HEK293 (cell line): ENCODE results near the gene MMADHC.

Experiments used
- CTCF ChIA-PET: fragments of 350-600 bp; formaldehyde crosslinking; extraction: SDS; loops from one replicate; lab custom pipeline; 2021; ENCODE audit warnings: antibody characterized with exemption; lab: Yijun Ruan, JAX
- POLR2A ChIA-PET: fragments of 300-600 bp; formaldehyde crosslinking; extraction: SDS; loops from one replicate; lab custom pipeline; 2020; ENCODE audit warnings: antibody characterized with exemption, inconsistent platforms; lab: Yijun Ruan, JAX
- H3K27ac ChIP-seq: fragments of 200-500 bp; sonication (Bioruptor generic); 2 replicates; pipeline ENCODE4 v1.5.1; 2014; ENCODE audit warnings: low read depth, low read length, control low read depth, inconsistent platforms; ENCODE audit errors: extremely low read depth
- H3K36me3 ChIP-seq, 2 experiments: fragments of 200-500 bp in 1 of 2; sonication (Bioruptor generic) in 1 of 2; 1 replicate in 1 of 2; 2 replicates in 1 of 2; pipeline ENCODE4 v1.5.1; 2014 to 2017; ENCODE audit warnings: inconsistent platforms in 2 of 2, low read length in 2 of 2; ENCODE audit not compliant: control insufficient read depth in 2 of 2, insufficient read depth in 1 of 2
- H3K4me1 ChIP-seq: fragments of 200-500 bp; sonication (Bioruptor generic); 2 replicates; pipeline ENCODE4 v1.5.1; 2014; ENCODE audit warnings: mild to moderate bottlenecking, low read length, inconsistent platforms; ENCODE audit not compliant: control insufficient read depth, insufficient read depth
- H3K4me3 ChIP-seq: 2 replicates; pipeline ENCODE4 v1.5.1; 2011; ENCODE audit warnings: low read depth, mild to moderate bottlenecking, control low read depth, low read length, moderate library complexity
- H3K9me3 ChIP-seq: fragments of 200-500 bp; sonication (Bioruptor generic); 2 replicates; pipeline ENCODE4 v1.5.1; 2014; ENCODE audit warnings: low read depth, low read length, inconsistent platforms; ENCODE audit not compliant: control insufficient read depth, insufficient read depth
- FEZF1 ChIP-seq: fragments of 450-650 bp; formaldehyde crosslinking; IDR thresholded peaks from 2 replicates; pipeline ENCODE4 v1.5.1; 2016; ENCODE audit warnings: missing biosample characterization, missing genetic modification characterization
- KLF1 ChIP-seq: fragments of 450-650 bp; formaldehyde crosslinking; IDR thresholded peaks from 2 replicates; pipeline ENCODE4 v1.5.1; 2016; ENCODE audit warnings: missing biosample characterization, missing genetic modification characterization
- KLF16 ChIP-seq: fragments of 450-650 bp; formaldehyde crosslinking; IDR thresholded peaks from 2 replicates; pipeline ENCODE4 v1.5.1; 2017; ENCODE audit warnings: missing biosample characterization, missing genetic modification characterization
- MYNN ChIP-seq: fragments of 450-650 bp; formaldehyde crosslinking; IDR thresholded peaks from 2 replicates; pipeline ENCODE4 v1.5.1; 2016; ENCODE audit warnings: missing biosample characterization, missing genetic modification characterization, borderline replicate concordance
- PRDM1 ChIP-seq: fragments of 450-650 bp; formaldehyde crosslinking; IDR thresholded peaks from 2 replicates; pipeline ENCODE4; 2016; ENCODE audit warnings: missing biosample characterization, missing genetic modification characterization
- YY1 ChIP-seq: fragments of 450-650 bp; formaldehyde crosslinking; IDR thresholded peaks from 2 replicates; pipeline ENCODE4 v1.5.1; 2018; ENCODE audit warnings: missing biosample characterization, missing genetic modification characterization
- YY2 ChIP-seq: fragments of 450-650 bp; formaldehyde crosslinking; IDR thresholded peaks from 2 replicates; pipeline ENCODE4 v1.5.1; 2016; ENCODE audit warnings: missing biosample characterization, missing genetic modification characterization
- ZBTB8A ChIP-seq: fragments of 450-650 bp; formaldehyde crosslinking; IDR thresholded peaks from 2 replicates; pipeline ENCODE4 v1.5.1; 2016; ENCODE audit warnings: missing biosample characterization, missing genetic modification characterization
- ZFP69B ChIP-seq: fragments of 450-650 bp; formaldehyde crosslinking; IDR thresholded peaks from 2 replicates; pipeline ENCODE4 v1.5.1; 2016; ENCODE audit warnings: missing biosample characterization, missing genetic modification characterization
- ZNF121 ChIP-seq: fragments of 450-650 bp; formaldehyde crosslinking; IDR thresholded peaks from 2 replicates; pipeline ENCODE4 v1.5.1; 2016; ENCODE audit warnings: missing biosample characterization, missing genetic modification characterization
- ZNF132 ChIP-seq: fragments of 450-650 bp; formaldehyde crosslinking; IDR thresholded peaks from 2 replicates; pipeline ENCODE4 v1.5.1; 2017; ENCODE audit warnings: missing biosample characterization, missing genetic modification characterization, borderline replicate concordance
- ZNF155 ChIP-seq: fragments of 450-650 bp; formaldehyde crosslinking; IDR thresholded peaks from 2 replicates; pipeline ENCODE4 v1.5.1; 2016; ENCODE audit warnings: missing biosample characterization, missing genetic modification characterization
- ZNF2 ChIP-seq: fragments of 450-650 bp; formaldehyde crosslinking; IDR thresholded peaks from 2 replicates; pipeline ENCODE4 v1.5.1; 2016; ENCODE audit warnings: missing biosample characterization, missing genetic modification characterization
- ZNF248 ChIP-seq: fragments of 450-650 bp; formaldehyde crosslinking; IDR thresholded peaks from 2 replicates; pipeline ENCODE4 v1.5.1; 2017; ENCODE audit warnings: missing biosample characterization, missing genetic modification characterization
- ZNF341 ChIP-seq: fragments of 450-650 bp; formaldehyde crosslinking; IDR thresholded peaks from 2 replicates; pipeline ENCODE4; 2016; ENCODE audit warnings: low read depth, missing biosample characterization, missing genetic modification characterization
- ZNF354C ChIP-seq: fragments of 450-650 bp; formaldehyde crosslinking; IDR thresholded peaks from 2 replicates; pipeline ENCODE4 v1.5.1; 2016; ENCODE audit warnings: missing biosample characterization, missing genetic modification characterization, low read depth, borderline replicate concordance
- ZNF621 ChIP-seq: fragments of 450-650 bp; formaldehyde crosslinking; IDR thresholded peaks from 2 replicates; pipeline ENCODE4 v1.5.1; 2017; ENCODE audit warnings: missing biosample characterization, missing genetic modification characterization
- ZNF654 ChIP-seq: fragments of 450-650 bp; formaldehyde crosslinking; IDR thresholded peaks from 2 replicates; pipeline ENCODE4 v1.5.1; 2016; ENCODE audit warnings: low read depth, missing biosample characterization, missing genetic modification characterization
- ZNF658 ChIP-seq: fragments of 450-650 bp; formaldehyde crosslinking; IDR thresholded peaks from 2 replicates; pipeline ENCODE4; 2016; ENCODE audit warnings: missing biosample characterization, missing genetic modification characterization
- ZNF747 ChIP-seq: fragments of 450-650 bp; formaldehyde crosslinking; IDR thresholded peaks from 2 replicates; pipeline ENCODE4 v1.5.1; 2016; ENCODE audit warnings: missing biosample characterization, missing genetic modification characterization
- ZNF791 ChIP-seq: fragments of 450-650 bp; formaldehyde crosslinking; IDR thresholded peaks from 2 replicates; pipeline ENCODE4 v1.5.1; 2016; ENCODE audit warnings: missing biosample characterization, missing genetic modification characterization
- ZXDB ChIP-seq: fragments of 450-650 bp; formaldehyde crosslinking; IDR thresholded peaks from 2 replicates; pipeline ENCODE4 v1.5.1; 2016; ENCODE audit warnings: missing biosample characterization, missing genetic modification characterization
- TF ChIP-seq, protein P1 (sequence below): fragments of 450-650 bp; formaldehyde crosslinking; IDR thresholded peaks from 2 replicates; pipeline ENCODE4 v1.5.1; 2017; ENCODE audit warnings: missing biosample characterization, missing genetic modification characterization
- TF ChIP-seq, protein P2 (sequence below): fragments of 450-650 bp; formaldehyde crosslinking; IDR thresholded peaks from 2 replicates; pipeline ENCODE4 v1.5.1; 2016; ENCODE audit warnings: missing biosample characterization, missing genetic modification characterization
- TF ChIP-seq, protein P3 (sequence below): fragments of 450-650 bp; formaldehyde crosslinking; IDR thresholded peaks from 2 replicates; pipeline ENCODE4 v1.5.1; 2016; ENCODE audit warnings: missing biosample characterization, missing genetic modification characterization
- TF ChIP-seq, protein P4 (sequence below): fragments of 450-650 bp; formaldehyde crosslinking; IDR thresholded peaks from 2 replicates; pipeline ENCODE4 v1.5.1; 2017; ENCODE audit warnings: missing biosample characterization, mild to moderate bottlenecking, missing genetic modification characterization, moderate library complexity

Gene MMADHC

DNA sequence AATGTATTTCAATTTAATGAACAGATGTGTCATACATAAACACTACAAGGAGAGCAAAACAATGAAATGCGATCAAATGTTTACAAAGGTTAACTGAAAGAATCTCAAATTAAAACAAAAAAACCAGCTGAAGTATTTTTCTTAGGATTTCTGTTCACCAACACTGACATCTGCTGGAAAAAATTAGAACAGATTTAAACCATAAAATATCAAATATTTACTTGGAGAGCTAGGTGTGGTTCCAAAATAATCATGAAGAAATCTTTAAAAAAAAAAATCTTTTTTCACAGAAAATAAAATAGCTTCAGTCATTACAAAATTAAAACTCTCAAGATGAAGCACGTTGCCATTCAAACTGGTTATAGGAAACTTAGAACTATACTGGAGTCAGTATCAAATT lies 13.8 kb downstream of the MMADHC start:
- peaks cover 75 to 78% of the 10 kb centered on the region in 2 experiments for H3K36me3 ChIP-seq
- no peaks in the 10 kb centered on the region for H3K4me1 ChIP-seq
- ChIA-PET POLR2A (no interaction called here), CTCF (interaction anchor here (0.6 to 3.1 kb wide), 10 partner anchors 25 to 1666 kb away, joined by 3 to 23 read pairs (median 4); no protein-coding TSS in a partner anchor)
- no peak overlapping the region for H3K4me3 ChIP-seq
- H3K9me3 ChIP-seq, result no peaks in the 10 kb centered on the region
- TF ChIP-seq YY1, result no peak
- TF ChIP-seq ZNF155 (tag by site-specific recombination), result no peak
- no peak for TF ChIP-seq KLF16 (tag by site-specific recombination)
- TF ChIP-seq ZNF248 (tag by site-specific recombination), result no peak
- TF ChIP-seq MYNN (tag by site-specific recombination), result no peak
- TF ChIP-seq ZNF654, result peak; percentile 52
- TF ChIP-seq ZNF2, result no peak
- TF ChIP-seq ZNF658 (tag by site-specific recombination), result no peak
- TF ChIP-seq, protein P1, sequence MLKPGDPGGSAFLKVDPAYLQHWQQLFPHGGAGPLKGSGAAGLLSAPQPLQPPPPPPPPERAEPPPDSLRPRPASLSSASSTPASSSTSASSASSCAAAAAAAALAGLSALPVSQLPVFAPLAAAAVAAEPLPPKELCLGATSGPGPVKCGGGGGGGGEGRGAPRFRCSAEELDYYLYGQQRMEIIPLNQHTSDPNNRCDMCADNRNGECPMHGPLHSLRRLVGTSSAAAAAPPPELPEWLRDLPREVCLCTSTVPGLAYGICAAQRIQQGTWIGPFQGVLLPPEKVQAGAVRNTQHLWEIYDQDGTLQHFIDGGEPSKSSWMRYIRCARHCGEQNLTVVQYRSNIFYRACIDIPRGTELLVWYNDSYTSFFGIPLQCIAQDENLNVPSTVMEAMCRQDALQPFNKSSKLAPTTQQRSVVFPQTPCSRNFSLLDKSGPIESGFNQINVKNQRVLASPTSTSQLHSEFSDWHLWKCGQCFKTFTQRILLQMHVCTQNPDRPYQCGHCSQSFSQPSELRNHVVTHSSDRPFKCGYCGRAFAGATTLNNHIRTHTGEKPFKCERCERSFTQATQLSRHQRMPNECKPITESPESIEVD (tag by site-specific recombination), result 0 out of 2 replicates have a peak, but pooled peaks have one; percentile 9
- no peak for TF ChIP-seq KLF1 (tag by site-specific recombination)
- TF ChIP-seq ZNF341 (tag by site-specific recombination), result no peak
- no peak for TF ChIP-seq ZNF121 (tag by site-specific recombination)
- no peak for TF ChIP-seq ZNF354C (tag by site-specific recombination)
- TF ChIP-seq ZFP69B (tag by site-specific recombination), result no peak
- no peak for TF ChIP-seq ZBTB8A (tag by site-specific recombination)
- TF ChIP-seq, protein P2, sequence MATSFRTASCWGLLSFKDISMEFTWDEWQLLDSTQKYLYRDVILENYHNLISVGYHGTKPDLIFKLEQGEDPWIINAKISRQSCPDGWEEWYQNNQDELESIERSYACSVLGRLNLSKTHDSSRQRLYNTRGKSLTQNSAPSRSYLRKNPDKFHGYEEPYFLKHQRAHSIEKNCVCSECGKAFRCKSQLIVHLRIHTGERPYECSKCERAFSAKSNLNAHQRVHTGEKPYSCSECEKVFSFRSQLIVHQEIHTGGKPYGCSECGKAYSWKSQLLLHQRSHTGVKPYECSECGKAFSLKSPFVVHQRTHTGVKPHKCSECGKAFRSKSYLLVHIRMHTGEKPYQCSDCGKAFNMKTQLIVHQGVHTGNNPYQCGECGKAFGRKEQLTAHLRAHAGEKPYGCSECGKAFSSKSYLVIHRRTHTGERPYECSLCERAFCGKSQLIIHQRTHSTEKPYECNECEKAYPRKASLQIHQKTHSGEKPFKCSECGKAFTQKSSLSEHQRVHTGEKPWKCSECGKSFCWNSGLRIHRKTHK (tag by site-specific recombination), result no peak
- no peak for TF ChIP-seq ZNF132 (tag by site-specific recombination)
- no peak overlapping the region for H3K27ac ChIP-seq

DNA sequence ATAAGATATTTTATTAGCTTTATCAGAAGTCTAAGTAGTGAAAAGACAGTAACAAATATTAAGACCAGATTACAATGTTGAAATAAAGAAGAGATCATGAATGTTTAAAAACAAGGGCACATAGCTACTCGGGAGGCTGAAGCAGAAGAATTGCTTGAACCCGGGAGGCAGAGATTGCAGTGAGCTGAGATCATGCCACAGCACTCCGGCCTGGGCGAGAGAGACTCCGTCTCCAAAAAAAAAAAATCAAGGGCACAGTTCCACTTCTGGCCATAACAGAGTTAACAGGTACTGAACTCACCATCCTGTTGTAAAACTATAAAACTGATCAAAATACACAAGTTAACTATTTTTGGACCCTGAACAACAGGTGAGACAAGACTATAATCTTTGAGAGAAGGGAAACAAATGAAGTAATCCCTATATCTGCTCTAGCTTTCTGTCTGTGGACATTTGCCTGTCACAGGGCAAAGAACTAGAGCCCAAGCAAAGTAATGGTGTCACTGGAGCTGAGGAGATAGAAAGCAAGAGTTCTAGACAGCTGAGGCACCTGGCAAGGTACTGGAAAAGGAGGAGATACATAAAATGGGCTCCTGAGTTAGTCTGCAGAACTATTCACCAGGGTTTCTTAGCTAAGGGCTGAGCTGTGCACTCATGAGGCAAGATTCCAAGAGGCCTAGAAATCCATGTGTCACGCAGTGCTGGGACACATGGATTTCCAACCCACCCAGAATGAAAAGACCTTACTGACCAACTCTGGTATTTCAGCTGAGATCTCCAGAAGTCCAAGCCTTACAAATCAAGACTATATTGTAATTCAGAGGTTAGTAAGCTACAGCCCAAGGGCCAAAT lies 15.2 kb downstream of the MMADHC start:
- Histone ChIP-seq H3K9me3 (no peaks in the 10 kb centered on the region), H3K4me1 (no peaks in the 10 kb centered on the region), H3K36me3 (peaks cover 69 to 79% of the 10 kb centered on the region in 2 experiments), H3K27ac (no peak overlapping the region), H3K4me3 (no peak overlapping the region)
- POLR2A ChIA-PET, result interaction anchor here (0.6 kb wide), 1 partner anchor 248 kb away, joined by 4 read pairs; no protein-coding TSS in a partner anchor
- CTCF ChIA-PET, result interaction anchor here (0.5 to 3.1 kb wide), 7 partner anchors 11 to 1666 kb away, joined by 3 to 23 read pairs (median 3); no protein-coding TSS in a partner anchor
- TF ChIP-seq ZNF658 (tag by site-specific recombination), result no peak
- TF ChIP-seq ZNF341 (tag by site-specific recombination), result no peak
- TF ChIP-seq FEZF1, result no peak
- TF ChIP-seq ZNF621 (tag by site-specific recombination), result no peak
- TF ChIP-seq, protein P3, sequence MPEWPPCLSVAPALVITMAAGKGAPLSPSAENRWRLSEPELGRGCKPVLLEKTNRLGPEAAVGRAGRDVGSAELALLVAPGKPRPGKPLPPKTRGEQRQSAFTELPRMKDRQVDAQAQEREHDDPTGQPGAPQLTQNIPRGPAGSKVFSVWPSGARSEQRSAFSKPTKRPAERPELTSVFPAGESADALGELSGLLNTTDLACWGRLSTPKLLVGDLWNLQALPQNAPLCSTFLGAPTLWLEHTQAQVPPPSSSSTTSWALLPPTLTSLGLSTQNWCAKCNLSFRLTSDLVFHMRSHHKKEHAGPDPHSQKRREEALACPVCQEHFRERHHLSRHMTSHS (tag by site-specific recombination), result no peak
- no peak for TF ChIP-seq ZNF747 (tag by site-specific recombination)
- TF ChIP-seq MYNN (tag by site-specific recombination), result no peak
- TF ChIP-seq ZNF791 (tag by site-specific recombination), result no peak
- no peak for TF ChIP-seq PRDM1
- no peak for TF ChIP-seq ZXDB (tag by site-specific recombination)
- no peak for TF ChIP-seq YY2 (tag by site-specific recombination)
- TF ChIP-seq, protein P4, sequence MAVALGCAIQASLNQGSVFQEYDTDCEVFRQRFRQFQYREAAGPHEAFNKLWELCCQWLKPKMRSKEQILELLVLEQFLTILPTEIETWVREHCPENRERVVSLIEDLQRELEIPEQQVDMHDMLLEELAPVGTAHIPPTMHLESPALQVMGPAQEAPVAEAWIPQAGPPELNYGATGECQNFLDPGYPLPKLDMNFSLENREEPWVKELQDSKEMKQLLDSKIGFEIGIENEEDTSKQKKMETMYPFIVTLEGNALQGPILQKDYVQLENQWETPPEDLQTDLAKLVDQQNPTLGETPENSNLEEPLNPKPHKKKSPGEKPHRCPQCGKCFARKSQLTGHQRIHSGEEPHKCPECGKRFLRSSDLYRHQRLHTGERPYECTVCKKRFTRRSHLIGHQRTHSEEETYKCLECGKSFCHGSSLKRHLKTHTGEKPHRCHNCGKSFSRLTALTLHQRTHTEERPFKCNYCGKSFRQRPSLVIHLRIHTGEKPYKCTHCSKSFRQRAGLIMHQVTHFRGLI, result no peak
